Activated T-helper 1 cell treated with anti-CD3 and anti-CD28 coated beads, Interleukin-2, amount 50 U/mL, for 16 hours (primary cell): Measurements from ENCODE around the gene TNNT3.
A peak's percentile ranks its signal among the peaks of the same experiment; 100 is the strongest.
"Not testable (repeated sequence)": the region's sequence is repeated elsewhere in the genome, so short reads cannot be mapped to it uniquely, and the experiment has no call there.

Experiments used
- DNase-seq, 2 donors: peaks; one replicate each; pipeline ENCODE4 v3.0.0-alpha.2; 2020; ENCODE audit warnings: low read depth in 1 of 2, low spot score in 1 of 2

TNNT3 gene

DNA sequence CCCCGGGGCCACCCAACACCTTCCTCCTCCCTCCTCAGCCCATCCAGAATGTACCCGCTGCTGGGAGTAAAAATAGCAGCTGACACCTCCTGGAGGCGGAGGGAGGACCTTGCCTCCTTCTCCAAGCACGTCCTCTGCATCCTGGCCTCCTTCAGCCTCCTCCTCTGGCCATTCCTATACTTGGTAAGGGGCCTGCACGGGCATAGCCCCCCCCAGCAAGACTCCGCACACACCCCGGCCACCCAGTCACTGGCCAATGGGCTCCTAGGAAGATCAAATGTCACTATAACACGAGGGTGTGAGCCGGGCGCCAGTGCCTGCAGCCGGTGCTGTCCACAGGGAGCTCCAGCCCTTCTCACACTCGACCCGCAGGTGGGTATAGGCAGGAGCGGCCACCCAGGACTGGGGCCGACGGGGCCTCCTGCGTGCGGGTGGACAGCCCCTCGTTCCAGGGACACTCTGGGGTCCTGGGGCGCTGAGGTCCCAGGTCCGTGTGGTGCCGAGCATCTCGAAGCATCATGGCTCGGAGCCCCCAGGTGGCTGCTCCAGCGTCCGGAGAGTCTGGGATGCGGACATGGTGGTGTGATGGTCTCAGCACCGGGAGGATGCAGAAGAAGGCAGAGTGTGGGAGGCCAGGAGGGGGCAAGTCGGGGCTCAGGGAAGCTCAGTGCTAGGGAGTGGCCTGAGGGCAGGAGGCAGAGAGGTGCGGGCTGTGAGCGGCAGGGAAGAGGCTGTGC lies at the start of gene TNNT3:
TNNT3 (plus strand) TSS at position 313 of the 737 bp plus-strand sequence. CDS start 3,172 bp downstream, outside the sequence.
- DNase-seq, result no peak

DNA sequence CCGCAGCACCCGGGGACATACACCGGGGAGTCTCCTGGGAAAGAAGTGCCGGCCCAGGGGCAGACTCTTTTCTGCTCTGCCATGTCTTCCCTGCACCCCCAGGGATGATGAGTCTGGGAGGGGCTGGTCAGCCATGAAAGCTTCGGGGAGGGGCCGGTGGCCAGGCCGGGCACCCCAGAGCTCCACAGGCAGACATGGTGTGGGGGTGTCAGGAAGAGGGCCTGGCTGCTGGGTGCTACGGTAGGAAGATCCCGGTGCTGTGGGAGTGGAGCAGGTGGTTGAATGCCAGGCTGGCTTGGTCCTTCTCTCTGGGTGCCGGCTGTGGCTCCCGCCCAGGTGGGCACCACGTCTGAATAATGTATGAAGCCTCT lies 49.2 kb upstream of the TNNT3 start:
- no peak for DNase-seq

DNA sequence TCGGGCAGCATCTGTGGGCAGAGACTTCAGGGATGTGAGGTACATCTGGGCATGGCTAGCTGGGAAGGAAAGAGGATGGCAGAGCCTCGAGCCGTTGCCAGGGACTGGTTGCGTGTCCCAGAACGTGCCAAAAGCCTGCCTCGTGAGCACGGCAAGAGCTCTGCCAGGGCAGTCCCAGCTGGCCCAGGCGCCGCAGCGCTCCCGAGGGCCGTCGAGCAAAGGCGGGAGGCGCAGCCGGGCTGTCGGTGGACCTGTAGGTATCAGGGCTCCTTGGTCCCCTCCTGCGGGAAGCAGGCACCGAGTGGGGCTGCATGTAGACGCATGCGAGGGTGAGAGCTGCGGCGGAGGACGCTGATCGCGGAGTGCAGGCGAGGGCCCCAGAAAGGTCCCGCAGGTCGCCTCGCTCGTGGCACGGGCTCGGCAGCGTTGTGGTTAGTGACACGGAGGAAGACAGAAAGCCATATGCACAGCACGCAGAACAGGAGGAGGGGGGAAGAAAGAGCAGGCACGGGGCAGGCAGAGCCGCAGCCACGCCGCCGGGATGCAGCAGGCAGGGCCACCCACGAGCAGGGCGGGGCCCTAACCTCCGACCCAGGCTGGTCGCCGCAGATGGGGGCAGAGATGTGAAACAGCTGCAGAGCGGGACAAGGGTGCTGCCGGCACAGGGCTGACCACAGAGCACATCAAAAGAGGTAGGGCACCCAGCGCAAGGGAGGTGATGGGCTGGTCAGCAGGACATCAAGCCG lies 48.6 kb upstream of the TNNT3 start:
- DNase-seq, result peak; percentile 29 to 37

DNA sequence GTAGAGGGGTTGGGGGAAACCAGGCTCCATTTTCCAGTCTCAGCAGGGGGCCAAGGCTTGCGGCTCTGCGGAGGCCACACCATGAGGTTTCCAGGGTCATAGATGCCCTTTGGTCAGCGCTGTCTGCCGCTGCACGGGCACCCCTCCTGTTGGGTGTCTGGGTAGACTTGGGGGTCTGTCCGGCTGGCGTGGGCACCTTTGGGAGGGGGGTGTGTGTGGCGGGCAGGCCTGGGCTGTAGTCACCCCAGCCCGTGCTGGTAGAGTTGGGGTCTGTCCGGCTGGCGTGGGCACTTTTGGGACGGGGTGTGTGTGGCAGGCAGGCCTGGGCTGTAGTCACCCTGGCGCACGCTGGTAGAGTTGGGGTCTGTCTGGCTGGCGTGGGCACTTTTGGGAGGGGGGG lies 48.0 kb upstream of the TNNT3 start:
- DNase-seq, result no peak

DNA sequence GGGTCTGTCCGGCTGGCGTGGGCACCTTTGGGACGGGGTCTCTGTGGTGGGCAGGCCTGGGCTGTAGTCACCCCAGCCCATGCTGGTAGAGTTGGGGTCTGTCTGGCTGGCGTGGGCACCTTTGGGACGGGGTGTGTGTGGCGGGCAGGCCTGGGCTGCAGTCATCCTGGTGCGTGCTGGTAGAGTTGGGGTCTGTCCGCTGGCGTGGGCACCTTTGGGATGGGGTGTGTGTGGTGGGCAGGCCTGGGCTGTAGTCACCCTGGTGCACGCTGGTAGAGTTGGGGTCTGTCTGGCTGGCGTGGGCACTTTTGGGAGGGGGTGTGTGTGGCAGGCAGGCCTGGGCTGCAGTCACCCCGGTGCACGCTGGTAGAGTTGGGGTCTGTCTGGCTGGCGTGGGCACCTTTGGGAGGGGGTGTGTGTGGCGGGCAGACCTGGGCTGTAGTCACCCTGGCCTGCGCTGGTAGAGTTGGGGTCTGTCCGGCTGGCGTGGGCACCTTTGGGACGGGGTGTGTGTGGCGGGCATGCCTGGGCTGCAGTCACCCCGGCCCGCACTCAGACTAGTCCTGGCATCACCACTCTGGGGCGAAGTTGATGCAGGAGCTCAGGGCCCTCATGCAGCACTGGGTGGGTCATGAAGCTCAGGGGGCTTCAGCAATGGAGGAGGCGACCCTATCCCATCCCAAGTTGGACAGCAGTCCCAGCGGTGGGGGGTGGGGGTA lies 47.1 kb upstream of the TNNT3 start:
- no peak for DNase-seq

DNA sequence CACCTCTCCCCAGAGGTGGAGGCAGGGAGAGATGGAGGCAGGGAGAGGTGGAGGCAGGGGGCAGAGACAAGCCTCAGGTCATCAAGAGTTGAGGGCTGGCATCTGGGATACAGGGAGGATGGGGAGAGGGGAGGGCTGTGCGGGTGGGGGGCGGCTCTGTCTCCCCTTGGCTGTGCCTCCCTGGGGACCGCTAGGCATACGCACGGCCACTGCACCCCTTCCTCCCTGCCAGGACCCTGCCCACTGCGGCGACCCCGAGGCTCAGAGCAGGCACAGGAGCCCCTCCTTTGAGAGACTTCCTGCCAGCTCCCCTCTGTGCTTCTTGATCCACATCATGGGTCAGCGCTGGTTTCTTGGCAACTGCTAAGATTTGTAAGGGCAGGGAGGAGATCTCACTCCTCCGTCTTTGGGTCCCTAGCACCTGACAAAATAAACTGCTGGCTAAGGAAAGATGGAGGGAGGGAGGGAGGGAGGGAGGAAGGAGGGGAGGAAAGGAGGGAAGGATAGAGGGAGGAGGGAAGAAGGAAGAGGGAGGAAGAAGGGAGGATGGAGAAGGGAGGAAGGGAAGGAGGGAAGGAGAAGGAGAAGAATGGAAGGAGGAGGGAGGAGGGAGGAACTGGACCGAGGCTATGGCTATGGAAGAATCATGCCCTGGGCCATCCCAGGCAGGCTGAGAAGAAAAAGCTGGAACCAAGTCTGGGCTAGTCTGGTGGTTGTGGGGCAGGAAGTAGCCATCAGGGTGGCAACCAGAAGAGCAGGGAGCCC lies 46.3 kb upstream of the TNNT3 start:
- no peak for DNase-seq

DNA sequence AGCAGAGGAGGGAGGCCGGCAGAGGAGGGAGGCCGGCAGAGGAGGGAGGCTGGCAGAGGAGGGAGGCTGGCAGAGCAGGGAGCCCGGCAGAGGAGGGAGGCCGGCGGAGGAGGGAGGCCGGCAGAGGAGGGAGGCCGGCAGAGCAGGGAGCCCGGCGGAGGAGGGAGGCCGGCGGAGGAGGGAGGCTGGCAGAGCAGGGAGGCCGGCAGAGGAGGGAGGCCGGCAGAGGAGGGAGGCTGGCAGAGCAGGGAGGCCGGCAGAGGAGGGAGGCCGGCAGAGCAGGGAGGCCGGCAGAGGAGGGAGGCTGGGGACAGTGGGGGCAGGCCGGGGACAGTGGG lies 45.7 kb upstream of the TNNT3 start:
- DNase-seq, result not testable (repeated sequence)

DNA sequence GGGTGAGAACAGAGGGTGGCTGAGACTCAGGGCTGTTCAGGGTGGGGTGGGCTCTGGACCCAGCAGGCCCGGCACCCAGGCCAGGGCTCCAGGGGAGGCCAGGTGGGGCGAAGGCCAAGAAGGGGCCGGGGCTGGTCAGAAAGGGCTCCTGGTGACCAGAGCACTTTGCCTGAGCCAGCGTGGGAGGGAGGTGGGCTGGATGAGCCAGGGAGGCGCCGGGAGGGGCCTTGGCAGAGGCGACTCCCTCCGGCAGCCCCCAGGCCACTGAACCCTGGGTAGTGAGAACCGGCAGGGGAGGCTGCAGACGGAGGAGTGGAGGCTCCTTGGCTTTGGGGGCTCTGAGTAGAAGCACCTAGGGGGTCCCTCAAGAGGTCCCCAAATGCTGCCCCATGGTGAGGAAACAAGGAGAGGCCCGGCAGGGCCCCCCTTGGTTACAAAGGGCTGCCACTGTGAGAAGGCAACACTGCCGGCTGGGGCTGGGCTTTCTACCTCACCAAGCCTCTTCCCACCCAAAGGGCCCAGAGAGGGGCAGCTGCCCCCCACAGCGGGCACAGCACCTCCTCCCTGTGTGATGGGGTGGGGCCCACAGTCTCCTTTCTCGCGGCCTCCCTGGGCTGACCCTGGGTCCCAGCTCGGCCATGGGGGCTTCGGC lies 44.9 kb upstream of the TNNT3 start:
- not testable (repeated sequence) for DNase-seq

DNA sequence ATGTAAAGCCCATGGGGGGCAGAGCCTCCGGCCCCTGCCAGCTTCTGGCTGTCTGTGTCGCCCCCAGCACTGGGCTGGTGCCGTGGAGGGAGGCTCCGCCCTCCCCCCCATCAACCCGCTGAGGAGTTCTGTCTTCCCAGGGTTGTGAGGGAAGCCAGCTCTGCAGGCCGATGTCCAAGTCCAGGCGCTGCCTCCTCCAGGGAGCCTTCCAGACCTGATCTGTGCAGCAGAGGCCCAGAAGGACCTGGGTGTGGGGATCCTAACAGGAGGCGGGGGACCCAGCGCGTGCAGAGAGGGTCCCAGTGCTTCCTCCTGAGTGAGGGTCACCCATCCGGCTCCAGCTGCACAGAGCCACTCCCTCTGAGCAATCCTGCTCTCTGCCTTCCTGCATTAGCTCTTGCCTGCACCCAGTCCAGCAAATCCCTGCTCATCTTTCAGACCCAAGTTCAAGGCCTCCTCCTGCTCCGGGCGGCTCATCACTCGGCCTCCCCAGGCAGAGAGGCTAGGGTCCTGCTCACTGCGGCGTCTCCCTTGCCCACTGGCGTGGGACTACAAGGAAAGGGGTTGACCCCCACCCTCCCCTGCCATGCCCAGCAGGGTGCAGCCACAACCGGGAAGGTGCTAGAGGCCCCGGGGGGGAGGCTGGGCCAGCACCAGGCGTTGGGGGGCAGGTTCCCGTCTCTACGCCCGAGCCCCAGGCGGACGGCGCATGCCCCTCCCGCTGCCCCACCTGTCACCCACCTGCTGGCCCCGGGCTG lies 44.2 kb upstream of the TNNT3 start:
- no peak for DNase-seq

DNA sequence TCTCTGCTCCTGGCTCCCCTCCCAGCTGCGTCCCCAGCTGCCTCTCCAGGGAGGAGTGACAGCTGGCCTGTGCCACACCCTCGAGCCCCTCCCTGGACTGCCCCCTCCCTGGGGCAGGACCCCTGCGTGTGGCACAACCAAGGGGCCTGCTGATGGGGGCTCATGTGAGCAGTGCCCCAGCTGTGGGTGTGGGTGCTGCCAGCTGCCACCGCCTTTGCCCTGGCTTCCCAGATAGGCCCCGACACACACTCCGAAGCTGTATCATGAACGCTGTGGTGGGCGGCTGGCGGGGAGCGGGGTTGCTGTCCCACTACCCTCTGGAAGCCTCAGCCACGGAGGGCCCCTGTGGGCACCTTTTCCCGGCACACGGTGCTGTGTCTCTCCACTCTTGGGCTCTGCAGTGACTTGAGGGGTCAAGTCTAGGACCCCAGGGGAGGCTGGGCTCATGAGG lies 43.6 kb upstream of the TNNT3 start:
- not testable (repeated sequence) for DNase-seq

DNA sequence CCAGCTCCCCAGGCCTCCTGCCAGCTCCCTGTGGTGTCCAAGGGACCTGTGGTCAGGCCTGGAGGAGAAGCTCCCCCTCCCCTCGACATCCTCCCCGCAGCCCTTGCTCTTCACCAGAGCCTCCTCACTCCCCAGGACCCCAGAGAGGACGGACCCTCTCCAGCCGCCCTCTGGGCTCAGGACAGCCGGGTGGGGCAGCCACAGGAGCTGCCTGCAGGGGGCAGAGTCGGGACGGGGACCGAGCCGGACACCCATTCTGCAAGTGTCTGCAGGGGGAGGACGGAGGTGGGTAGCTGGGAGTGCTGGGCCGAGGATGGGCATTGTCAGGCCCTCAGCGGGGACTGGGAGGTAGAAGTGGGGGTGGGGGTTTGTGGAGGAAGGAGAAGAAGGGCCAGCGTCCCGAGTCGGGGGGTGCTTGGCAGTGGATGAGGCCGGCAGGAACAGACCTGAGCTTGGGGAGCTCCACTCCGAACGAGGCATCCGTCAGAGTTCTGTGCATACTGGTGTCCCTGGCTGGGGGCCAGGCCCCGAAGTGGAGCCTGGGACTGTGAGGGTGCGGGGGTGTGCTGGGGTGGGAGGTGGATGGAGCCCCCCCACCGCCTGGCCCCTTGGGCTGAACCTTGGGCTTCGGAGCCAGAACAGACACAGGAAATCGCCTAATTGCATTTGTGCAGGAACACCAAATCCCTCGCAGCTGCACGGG lies 43.0 kb upstream of the TNNT3 start:
- DNase-seq, result no peak

DNA sequence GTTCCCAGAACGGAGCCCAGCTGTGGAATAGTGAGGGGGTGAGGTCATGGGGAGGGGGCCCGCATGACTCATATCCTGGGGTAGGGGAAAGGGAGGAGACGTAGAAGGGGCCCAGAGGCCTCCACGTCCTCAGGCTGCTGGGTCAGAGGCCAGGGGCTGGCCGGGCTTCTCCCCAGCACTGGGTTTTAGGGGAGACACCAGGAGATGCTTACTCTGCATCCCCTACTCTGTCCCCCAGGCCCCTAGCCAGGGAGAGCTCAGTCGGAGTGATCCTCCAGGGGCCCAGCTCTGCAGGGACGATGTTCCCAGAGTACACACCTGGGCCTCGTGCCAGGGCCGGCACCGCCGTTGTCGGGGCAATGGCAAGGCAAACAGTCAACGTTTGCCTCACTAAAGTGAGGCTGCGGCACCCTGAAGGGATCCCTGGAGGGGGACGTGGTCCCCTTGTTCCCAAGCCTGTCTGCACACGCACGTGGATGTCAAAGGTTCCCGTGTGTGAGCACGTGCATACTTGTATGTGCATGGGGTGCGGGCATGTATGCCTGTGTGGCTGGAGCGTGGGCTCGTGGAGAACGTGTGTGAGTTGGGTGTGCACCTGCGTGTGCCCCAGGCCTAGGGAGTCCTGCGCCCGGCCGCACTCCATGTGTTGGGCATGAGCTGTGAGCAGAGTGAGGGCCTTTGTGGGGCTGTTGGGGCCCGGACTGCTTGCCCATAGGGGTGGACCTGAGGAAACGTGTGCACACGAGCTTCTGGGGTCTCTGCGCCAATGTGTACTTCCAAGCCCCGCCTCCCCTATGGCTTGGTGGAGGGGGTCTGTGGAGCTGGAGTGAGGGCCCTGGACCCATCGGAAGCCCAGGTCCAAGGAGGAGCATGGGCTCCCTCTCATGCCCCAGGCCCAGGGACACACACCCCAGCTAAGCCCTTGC lies 42.0 kb upstream of the TNNT3 start:
- no peak for DNase-seq

DNA sequence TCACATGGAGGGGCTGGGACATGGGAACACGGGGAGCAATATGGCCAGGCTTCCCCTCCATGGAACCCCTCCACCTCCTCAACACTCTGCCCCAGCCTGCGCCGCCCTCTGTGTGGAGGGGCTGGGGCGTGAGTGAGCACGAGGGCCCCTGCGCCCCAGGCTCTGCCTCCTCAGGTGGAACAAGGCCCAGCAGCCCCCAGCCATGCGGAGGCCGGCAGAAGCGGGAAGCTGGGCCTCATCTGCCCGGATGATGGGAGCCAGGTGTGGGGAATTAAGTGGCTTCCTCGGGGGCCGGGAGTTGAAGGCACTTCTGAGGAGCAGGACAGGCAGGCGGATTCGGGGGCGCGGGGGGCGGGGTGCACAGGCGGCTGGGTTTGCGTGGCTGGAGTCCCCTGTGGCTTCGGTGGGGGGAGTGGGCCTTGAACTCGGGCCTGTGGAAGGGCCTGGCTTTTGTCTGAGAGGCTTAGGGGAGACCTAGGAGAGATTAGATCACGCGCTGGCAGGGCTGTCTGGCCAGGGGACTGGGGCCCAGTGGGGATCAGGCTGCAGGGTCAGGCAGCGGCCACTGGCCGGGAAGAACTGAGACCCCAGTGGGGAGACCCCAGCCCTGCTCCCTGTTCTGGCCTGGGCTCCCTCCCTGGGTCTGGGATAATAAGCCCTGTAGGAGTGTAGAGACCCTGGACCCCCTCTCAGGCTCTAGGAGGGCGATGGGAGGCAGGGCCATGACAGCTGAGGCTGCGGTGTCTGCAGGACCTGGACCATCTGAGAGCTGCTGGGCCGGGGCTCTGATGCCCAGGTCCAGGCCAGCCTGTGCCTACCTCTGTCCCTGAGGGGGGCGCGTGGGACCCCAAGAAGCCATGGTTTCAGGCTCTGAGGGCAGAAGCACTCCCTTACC lies 41.1 kb upstream of the TNNT3 start:
- no peak for DNase-seq

DNA sequence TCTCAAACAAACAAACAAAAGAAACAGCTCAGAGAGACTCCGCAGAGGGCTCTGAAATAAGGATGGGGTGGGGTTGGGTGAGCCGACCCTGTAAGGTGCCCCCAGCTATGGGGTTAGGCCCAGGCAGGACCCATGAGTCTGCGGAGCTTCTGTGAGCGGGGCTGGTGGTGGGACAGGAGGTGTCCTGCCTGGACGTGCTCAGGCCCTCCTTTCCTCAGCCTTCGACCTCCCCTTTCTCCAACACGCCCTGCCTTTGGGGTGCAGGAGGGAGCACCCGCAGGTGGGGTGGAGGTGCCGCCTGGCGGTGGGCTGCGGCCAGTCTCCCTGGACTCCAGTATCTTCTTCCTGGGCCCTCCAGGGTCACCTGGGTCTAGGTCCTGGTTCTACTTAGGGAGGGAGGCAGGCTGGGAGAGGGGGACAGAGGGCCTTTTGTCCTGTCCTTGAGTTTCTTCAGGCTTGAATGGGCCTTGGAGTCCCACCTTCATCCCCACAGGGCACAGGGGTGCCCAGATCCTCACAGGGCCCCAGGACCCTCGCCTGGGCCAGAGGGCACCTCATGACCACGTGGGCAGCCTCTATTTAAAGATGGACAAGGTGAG lies 40.1 kb upstream of the TNNT3 start:
- DNase-seq, result no peak

DNA sequence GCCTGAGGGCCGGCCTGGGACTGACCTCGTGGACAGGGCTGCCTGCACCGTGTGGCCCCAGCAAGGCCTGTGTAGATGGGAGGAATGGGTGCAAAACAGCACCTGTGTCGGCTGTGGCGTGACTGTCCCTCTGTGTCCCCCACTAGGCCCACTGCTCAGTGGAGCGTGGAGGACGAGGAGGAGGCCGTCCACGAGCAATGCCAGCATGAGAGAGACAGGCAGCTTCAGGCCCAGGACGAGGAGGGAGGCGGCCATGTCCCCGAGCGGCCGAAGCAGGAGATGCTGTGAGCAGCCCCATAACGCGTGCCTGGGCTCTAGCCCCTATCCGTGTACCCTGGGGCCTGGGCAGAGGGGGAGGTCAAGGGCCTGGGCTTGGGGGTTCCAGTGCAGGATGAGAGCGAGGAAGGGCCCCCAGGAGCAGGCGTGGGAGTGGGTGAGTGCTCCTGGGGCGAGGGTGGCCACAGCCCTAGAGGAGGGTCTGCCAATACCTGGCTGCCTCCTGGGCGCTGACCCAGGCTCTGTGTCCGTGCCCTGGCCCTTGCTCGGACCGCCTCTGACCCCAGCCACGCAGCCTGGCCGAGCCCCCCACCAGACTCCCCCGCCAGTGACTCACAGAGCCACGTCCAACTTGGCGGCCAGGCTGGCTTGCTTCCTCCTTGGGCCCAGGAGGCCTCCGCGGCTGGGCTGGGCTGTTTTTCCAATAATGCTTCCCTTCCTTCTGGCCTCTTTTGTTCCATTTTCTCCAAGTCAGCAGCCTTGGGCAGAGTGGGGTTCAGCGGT lies 39.4 kb upstream of the TNNT3 start:
- no peak for DNase-seq

DNA sequence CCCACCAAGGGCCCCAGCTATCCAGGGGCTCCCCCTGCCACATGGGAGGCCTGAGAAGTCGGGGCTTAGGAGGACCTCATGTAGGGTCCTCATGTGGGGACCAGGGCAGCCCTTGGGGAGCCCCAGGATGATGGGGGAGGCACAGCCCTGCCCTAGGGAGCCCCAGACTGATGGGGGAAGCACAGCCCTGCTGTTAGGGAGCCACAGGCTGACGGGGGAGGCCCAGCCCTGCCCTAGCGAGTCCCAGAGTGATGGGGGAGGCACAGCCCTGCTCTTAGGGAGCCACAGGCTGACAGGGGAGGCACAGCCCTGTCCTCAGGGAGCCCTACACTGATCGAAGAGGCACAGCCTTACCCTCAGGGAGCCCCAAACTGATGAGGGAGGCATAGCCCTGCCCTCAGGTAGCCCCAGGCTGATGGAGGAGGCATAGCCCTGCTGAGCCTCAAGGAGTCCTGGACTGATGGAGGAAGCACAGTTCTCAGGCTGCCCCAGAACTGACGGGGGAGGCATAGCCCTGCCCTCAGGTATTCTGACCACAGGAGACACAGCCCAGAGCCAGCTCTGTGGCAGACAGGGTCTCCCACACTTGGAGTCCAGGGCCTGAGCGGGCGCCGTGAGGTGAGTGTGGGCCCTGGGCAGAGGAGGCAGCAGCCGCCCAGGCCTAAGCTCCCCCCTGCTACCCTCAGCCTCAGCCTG lies 38.6 kb upstream of the TNNT3 start:
- no peak for DNase-seq
